Motor neuron (in vitro differentiated cells): ENCODE results near the gene DTYMK. TPM values are rescaled to one million over a fixed set of nuclear protein-coding genes. Genes with fewer than 3 reads are reported as not detected.

ENCODE experiments used
- ATAC-seq, 8 experiments: fragments of 200-7000 bp; cut with Tn5 transposase; replicated peaks in 6 of 8; 2 replicates each; pipeline ENCODE4 v1.8.0; 2021; ENCODE audit warnings: mild to moderate bottlenecking in 8 of 8, moderate library complexity in 8 of 8
- H3K27ac ChIP-seq, 2 donors: fragments of 250-450 bp; sonication (Bioruptor Pico); 2 replicates each; pipeline ENCODE4 v1.9.0; 2021; ENCODE audit warnings: antibody characterized with exemption in 2 of 2, mild to moderate bottlenecking in 2 of 2, moderate library complexity in 1 of 2
- H3K4me1 ChIP-seq, 2 donors: fragments of 250-450 bp; sonication (Bioruptor Pico); replicated peaks in 1 of 2; 2 replicates each; pipeline ENCODE4 v1.6.1; 2021; ENCODE audit warnings: antibody characterized with exemption in 2 of 2, mild to moderate bottlenecking in 2 of 2, moderate library complexity in 1 of 2
- H3K4me3 ChIP-seq, 5 donors: fragments of 250-450 bp; sonication (Bioruptor Pico); 2 replicates each; pipeline ENCODE4 v1.9.0; 2021; ENCODE audit warnings: antibody characterized with exemption in 5 of 5, mild to moderate bottlenecking in 5 of 5, moderate library complexity in 4 of 5
- WGBS, 10 experiments: fragments of 450-650 bp; shearing (Covaris generic); methylation state at CpG; one replicate each; pipeline ENCODE4 v1.0.0; 2022; 5-methylcytosine and 5-hydroxymethylcytosine counted together
- in situ Hi-C, 9 experiments: fragments of 400-800 bp; cut with MboI; loops; one replicate each; pipeline ENCODE4 v1.15.0; 2021; ENCODE audit warnings: low sequenced_read_pairs in 9 of 9, low pct_unique_long_range_greater_than_20kb in 2 of 9; ENCODE audit not compliant: unreplicated experiment in 9 of 9
- total RNA-seq, 8 experiments: library from RNA; unstranded; fragments of 300-600 nt; gene quantifications; 2 replicates each; pipeline versions ENCODE4 v1.2.3 to v1.2.4, GENCODE V29; 2022

Gene DTYMK
- total RNA-seq, 8 experiments from 2014 or later = 20.2 to 61.0 (median 30.0) TPM

- Histone ChIP-seq H3K4me1 (peaks cover 10 to 17% of the 10 kb centered on the region in 2 donors), H3K27ac (no peak overlapping the region), H3K4me3 (no peak overlapping the region)
- in situ Hi-C loops = no loop called here
- ATAC-seq = no peak
- 77 to 98% (median 88%) methylated on average over 1 to 6 of the region's 6 CpGs; no CpG with 5 or more reads in 2 of the 10 experiments for WGBS, 10 experiments
These were observed 36.7 kb downstream of the DTYMK start for GRCh38 chr2:241649927-241650326.

DNA sequence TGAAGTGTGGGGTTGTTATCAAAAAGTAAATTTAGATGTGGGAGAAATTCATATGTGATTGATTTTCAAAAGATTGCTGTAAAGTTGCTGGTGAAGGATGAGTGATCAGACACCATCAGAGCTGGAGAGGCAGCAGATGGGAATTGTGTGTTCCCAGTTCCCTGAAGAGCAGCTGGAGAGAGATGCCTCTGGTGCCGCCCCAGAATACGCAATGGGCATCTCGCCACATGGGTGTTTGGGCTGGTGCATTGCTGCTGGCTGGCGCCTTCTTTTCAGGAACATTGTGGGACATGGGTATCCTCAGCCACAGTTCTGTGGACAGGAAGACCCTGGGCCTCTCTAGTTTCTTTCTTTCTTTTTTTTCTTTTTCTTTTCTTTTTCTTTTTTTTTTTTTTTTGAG lies 37.2 kb downstream of the DTYMK start:
- Histone ChIP-seq H3K4me1 (peaks cover 10 to 17% of the 10 kb centered on the region in 2 donors), H3K27ac (no peak overlapping the region), H3K4me3 (no peak overlapping the region)
- 63 to 100% (median 90%) methylated on average over 1 to 4 of the region's 4 CpGs; no CpG with 5 or more reads in 1 of the 10 experiments for WGBS, 10 experiments
- peak in 2 of 8 experiments; percentile 16 to 57 for ATAC-seq
- in situ Hi-C loops = no loop called here

- 13 to 92% (median 67%) methylated on average over 1 to 5 of the region's 6 CpGs; no CpG with 5 or more reads in 1 of the 10 experiments for WGBS, 10 experiments
- in situ Hi-C loops = no loop called here
- Histone ChIP-seq H3K27ac (peak overlapping the region; percentile 73 to 77), H3K4me1 (peaks cover 10 to 17% of the 10 kb centered on the region in 2 donors), H3K4me3 (no peak overlapping the region)
- ATAC-seq = peak in 7 of 8 experiments; percentile 21 to 94 (median 87)
These were observed 38.2 kb downstream of the DTYMK start for GRCh38 chr2:241648453-241648852.

- in situ Hi-C loops = no loop called here
- no peak for ATAC-seq
- Histone ChIP-seq H3K27ac (no peak overlapping the region), H3K4me3 (no peak overlapping the region), H3K4me1 (peaks cover 17% of the 10 kb centered on the region in 2 donors)
- WGBS, 10 experiments = 65 to 100% (median 94%) methylated on average over 1 to 13 of the region's 14 CpGs
These were observed 40.5 kb downstream of the DTYMK start for GRCh38 chr2:241645915-241646645.

DNA sequence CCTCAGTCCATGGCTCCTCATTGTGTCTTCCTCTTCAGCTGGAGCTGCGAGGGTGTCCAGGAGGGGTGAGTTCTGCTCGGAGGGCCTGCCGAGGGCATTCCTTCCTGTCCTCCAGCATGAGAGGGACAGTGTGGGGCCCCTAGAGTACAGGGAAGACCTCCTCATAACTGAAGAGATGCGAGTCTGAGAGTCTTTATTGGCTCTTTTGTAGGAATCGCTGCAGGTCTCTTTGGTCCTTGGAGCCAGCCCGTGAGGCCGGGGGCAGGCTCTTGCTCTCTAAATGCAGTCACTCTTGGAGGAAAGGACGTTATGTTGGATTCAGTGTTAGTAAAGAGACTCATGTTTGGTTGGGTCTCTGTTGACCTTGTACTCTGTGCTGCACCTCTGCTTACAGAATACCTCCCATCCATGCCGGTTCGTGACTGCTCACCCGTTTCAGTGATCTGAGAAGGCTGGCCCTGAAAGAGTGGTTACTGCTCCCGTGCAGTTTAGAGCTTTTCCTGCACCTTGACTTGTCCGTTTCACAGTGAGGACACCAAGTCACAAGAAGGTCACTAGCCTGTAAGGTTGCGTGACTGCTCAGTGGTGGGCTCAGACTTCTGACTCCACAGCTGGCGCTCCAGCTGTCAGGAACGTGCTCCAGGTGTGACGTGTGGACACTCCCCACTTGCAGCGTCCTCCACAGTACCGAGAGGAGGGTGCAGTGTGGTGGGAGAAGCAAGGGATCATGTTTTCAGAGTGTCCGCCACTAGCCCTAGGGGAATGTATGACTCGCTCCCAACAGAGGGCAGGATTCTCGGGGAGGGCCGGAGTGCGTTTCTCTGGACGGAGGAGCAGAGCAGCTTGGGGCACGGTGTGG lies 41.3 kb downstream of the DTYMK start:
- Histone ChIP-seq H3K4me1 (peaks cover 17 to 19% of the 10 kb centered on the region in 2 donors), H3K4me3 (no peak overlapping the region), H3K27ac (no peak overlapping the region)
- in situ Hi-C loops = no loop called here
- 57 to 100% (median 84%) methylated on average over 1 to 7 of the region's 26 CpGs for WGBS, 10 experiments
- ATAC-seq = no peak

DNA sequence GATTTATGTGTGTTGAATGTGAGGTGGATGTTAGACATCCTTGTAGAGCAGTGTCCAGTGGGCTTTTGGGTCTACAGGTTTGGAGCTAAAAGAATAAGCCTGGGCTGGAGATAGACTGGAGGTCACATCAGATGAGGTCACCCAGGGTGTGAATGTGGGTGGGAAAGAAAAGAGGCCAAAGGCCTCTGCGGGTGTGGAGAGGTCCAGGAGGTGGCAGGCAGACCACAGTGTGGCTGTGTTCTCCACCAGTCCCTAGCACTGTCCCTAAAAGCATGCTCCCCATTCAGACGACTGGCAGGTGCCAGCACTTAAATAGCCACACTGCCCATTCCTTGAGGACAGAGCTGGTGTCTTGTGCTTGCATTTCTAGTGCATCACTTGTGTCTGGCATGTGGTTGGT lies 45.0 kb downstream of the DTYMK start:
- in situ Hi-C loops = no loop called here
- WGBS, 10 experiments = 5 to 77% (median 24%) methylated on average over 1 to 2 of the region's 2 CpGs; no CpG with 5 or more reads in 6 of the 10 experiments
- no peak overlapping the region for H3K4me3 ChIP-seq
- ATAC-seq = peak in 1 of 8 experiments; percentile 1
- H3K27ac ChIP-seq = no peak overlapping the region
- H3K4me1 ChIP-seq = peaks cover 7 to 17% of the 10 kb centered on the region in 2 donors

DNA sequence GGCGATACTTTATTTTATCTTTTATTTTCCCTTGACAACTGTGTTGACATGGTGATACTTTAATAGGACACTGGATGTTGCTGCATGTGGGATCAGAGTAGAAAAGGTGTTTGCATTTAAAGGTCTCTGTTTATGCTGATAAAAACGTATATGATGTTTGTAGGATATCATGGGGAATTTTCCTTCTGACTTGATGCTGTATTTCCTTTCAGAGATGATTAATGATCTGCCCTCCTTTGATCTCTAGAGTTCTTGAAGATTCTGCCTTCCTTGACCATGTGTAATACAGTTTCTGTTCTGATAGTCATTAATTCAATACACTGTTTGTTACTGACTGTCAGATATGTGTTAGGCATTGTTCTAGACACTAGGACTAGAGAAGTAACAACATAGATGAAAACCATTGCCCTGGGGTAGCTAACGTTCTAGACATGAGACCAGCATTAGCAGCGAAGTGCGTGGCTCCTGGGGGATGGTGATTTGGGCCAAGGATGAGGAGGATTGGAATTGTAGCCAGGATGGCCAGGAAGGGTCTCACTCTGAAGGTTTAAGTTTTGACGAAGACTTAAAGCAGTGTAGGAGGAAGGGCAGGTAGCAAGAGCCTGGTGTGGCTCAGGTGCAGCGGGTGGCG lies 46.3 kb downstream of the DTYMK start:
- no peak overlapping the region for H3K27ac ChIP-seq
- no peak overlapping the region for H3K4me3 ChIP-seq
- peaks cover 11 to 24% of the 10 kb centered on the region in 2 donors for H3K4me1 ChIP-seq
- in situ Hi-C loops = no loop called here
- WGBS, 10 experiments = 36 to 100% (median 87%) methylated on average over 1 to 8 of the region's 8 CpGs
- ATAC-seq = no peak

- Histone ChIP-seq H3K27ac (no peak overlapping the region), H3K4me3 (no peak overlapping the region), H3K4me1 (peaks cover 12 to 25% of the 10 kb centered on the region in 2 donors)
- in situ Hi-C loops = no loop called here
- ATAC-seq = no peak
- WGBS, 10 experiments = 25 to 90% methylated on average over 1 to 4 of the region's 7 CpGs; no CpG with 5 or more reads in 8 of the 10 experiments
These were observed 47.2 kb downstream of the DTYMK start for GRCh38 chr2:241639385-241639784.

- 90 to 96% (median 94%) methylated on average over 2 to 7 of the region's 14 CpGs; no CpG with 5 or more reads in 5 of the 10 experiments for WGBS, 10 experiments
- no peak overlapping the region for H3K27ac ChIP-seq
- peak overlapping the region in 2 of 5 donors; percentile 65 to 84 for H3K4me3 ChIP-seq
- ATAC-seq = no peak
- peaks cover 12 to 25% of the 10 kb centered on the region in 2 donors for H3K4me1 ChIP-seq
- in situ Hi-C loops = no loop called here
These were observed 47.7 kb downstream of the DTYMK start for GRCh38 chr2:241638940-241639339.

- ATAC-seq = peak in 4 of 8 experiments; percentile 5 to 36 (median 29)
- 0 to 80% (median 22%) methylated on average over 1 to 10 of the region's 67 CpGs; no CpG with 5 or more reads in 1 of the 10 experiments for WGBS, 10 experiments
- in situ Hi-C loops = no loop called here
- H3K4me3 ChIP-seq = peak overlapping the region; percentile 65 to 97 (median 84)
- peak overlapping the region; percentile 99 to 100 for H3K27ac ChIP-seq
- H3K4me1 ChIP-seq = peaks cover 12 to 25% of the 10 kb centered on the region in 2 donors
These were observed 48.6 kb downstream of the DTYMK start for GRCh38 chr2:241637795-241638660.

GRCh38 chr2:241637018-241637794 lies 49.4 kb downstream of the DTYMK start, which contains the start of the genes ATG4B and THAP4:
ATG4B (plus strand) TSS chr2:241637693; CDS start chr2:241637715, 22 bp downstream.
THAP4 (minus strand) TSS chr2:241637158; CDS start chr2:241637017, 141 bp downstream.
- peaks cover 12 to 25% of the 10 kb centered on the region in 2 donors for H3K4me1 ChIP-seq
- peak; percentile 65 to 84 (median 79) for ATAC-seq

More at GRCh38 chr2:241637018-241637794, 49.4 kb downstream of the DTYMK start, which contains the start of the genes ATG4B and THAP4:
- H3K4me3 ChIP-seq = peak within 1 kb of the TSS; percentile 65 to 97 (median 84)
- in situ Hi-C loops = no loop called here
- whole genome bisulfite sequencing, 10 experiments = 0% methylated on average over 16 of the region's 123 CpGs; no CpG with 5 or more reads in 9 of the 10 experiments
- H3K27ac ChIP-seq = peak within 1 kb of the TSS; percentile 99 to 100
